Endothelial cell of umbilical vein (primary cell): ENCODE measurements around the gene RUVBL1.

Experiments used
- CTCF ChIP-seq, 2 donors: IDR thresholded peaks; 1 replicate in 1 of 2; 2 replicates in 1 of 2; pipeline ENCODE4 v1.5.1; 2011; ENCODE audit warnings: low read length in 2 of 2, mild to moderate bottlenecking in 2 of 2, moderate library complexity in 2 of 2, control low read depth in 1 of 2, inconsistent platforms in 1 of 2, low read depth in 1 of 2; ENCODE audit not compliant: insufficient read depth in 1 of 2; ENCODE audit errors: extremely low read depth in 1 of 2
- EZH2 ChIP-seq: IDR thresholded peaks from 2 replicates; pipeline ENCODE4 v1.6.1; 2012; ENCODE audit warnings: borderline replicate concordance, low read depth, mild to moderate bottlenecking, moderate library complexity, low read length, inconsistent platforms; ENCODE audit not compliant: severe bottlenecking
- POLR2A ChIP-seq: IDR thresholded peaks from 2 replicates; pipeline ENCODE4 v1.6.1; 2012; ENCODE audit warnings: low read depth, mild to moderate bottlenecking, control low read depth, low read length
- TF ChIP-seq, protein P1 (sequence below): IDR thresholded peaks from 2 replicates; pipeline ENCODE4 v1.6.1; 2011; ENCODE audit not compliant: insufficient read depth, insufficient read length

DNA sequence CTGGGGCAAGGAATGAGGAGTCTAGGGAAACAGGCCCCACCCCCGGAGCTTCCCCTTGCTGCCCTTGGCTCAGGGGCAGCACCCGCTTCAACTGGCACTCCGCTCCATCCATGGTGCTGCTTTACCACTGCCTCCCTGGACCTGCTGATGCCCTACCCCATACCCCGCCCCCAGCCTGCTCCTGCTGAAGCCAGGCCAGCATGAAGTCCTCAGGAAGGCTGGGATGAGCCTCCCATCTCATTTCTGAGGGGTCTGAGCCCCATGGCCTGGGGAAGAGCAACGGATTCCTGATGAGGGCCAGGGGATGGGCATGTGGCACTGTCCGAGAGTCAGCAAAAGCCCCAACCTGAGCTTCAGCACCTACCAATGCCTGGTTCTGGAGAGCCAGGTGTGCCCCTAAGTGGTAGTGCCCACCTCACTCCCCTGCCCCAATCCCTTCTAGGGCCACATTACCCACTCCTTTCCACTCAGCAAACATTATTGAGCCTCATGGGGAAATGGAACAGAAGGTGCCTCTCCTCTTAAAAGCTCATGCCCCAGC lies 50.4 kb downstream of the RUVBL1 start:
- TF ChIP-seq CTCF (IDR thresholded peaks at IDR 0.05; ENCODE audit: extremely low read depth in 1 of 2, insufficient read depth in 1 of 2, low read depth in 1 of 2, low read length in 2 of 2), result no peak
- peak; percentile 20 for TF ChIP-seq POLR2A
- TF ChIP-seq EZH2, result no peak
- TF ChIP-seq, protein P1, sequence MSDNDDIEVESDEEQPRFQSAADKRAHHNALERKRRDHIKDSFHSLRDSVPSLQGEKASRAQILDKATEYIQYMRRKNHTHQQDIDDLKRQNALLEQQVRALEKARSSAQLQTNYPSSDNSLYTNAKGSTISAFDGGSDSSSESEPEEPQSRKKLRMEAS, result no peak
